ENCODE measurements around the gene GRID2. TPM values are rescaled to one million over a fixed set of nuclear protein-coding genes. Genes with fewer than 3 reads are reported as not detected.

GRID2 gene
- total RNA-seq, 4 donors from 2014 or later: 0.16 TPM; not detected in 3

GRCh38 chr4:92885632-92886031, 581.9 kb downstream of the GRID2 start:
- intact Hi-C loops (cut with DNase I; ENCODE audit: low total_unique reads) (no loop called here), in situ Hi-C loops (cut with MboI; ENCODE audit: low pct_ligation_motif_present in 1 of 4, low pct_unique_long_range_greater_than_20kb in 1 of 4, low sequenced_read_pairs in 3 of 4) (no loop called here)
- Histone ChIP-seq H3K36me3 (no peaks in the 10 kb centered on the region), H3K27ac (no peak overlapping the region), H3K9me3 (no peaks in the 10 kb centered on the region), H3K27me3 (no peaks in the 10 kb centered on the region), H3K4me1 (no peaks in the 10 kb centered on the region), H3K4me3 (no peak overlapping the region)
- no peak for TF ChIP-seq EP300 (IDR thresholded peaks at IDR 0.05; ENCODE audit: low read depth)
- TF ChIP-seq POLR2A (IDR thresholded peaks at IDR 0.05): no peak
- no peak for DNase-seq
- 36 to 40% methylated on average over 1 of the region's 1 CpG for WGBS, 2 donors (ENCODE audit: low coverage in 1 of 2)

GRCh38 chr4:92952426-92952825, 648.7 kb downstream of the GRID2 start:
- Histone ChIP-seq H3K36me3 (no peaks in the 10 kb centered on the region), H3K27ac (no peak overlapping the region), H3K9me3 (no peaks in the 10 kb centered on the region), H3K4me1 (no peaks in the 10 kb centered on the region), H3K27me3 (no peaks in the 10 kb centered on the region), H3K4me3 (no peak overlapping the region)
- 78 to 83% methylated on average over 2 of the region's 2 CpGs for WGBS, 2 donors (ENCODE audit: low coverage in 1 of 2)
- no peak for DNase-seq
- intact Hi-C loops (cut with DNase I; ENCODE audit: low total_unique reads): no loop called here
- in situ Hi-C loops (cut with MboI; ENCODE audit: low pct_ligation_motif_present in 1 of 4, low pct_unique_long_range_greater_than_20kb in 1 of 4, low sequenced_read_pairs in 3 of 4): no loop called here
- TF ChIP-seq POLR2AphosphoS5 (IDR thresholded peaks at IDR 0.05): no peak
- no peak for TF ChIP-seq CTCF (IDR thresholded peaks at IDR 0.05)
- TF ChIP-seq POLR2A (IDR thresholded peaks at IDR 0.05): no peak

GRCh38 chr4:92952897-92953296, 649.1 kb downstream of the GRID2 start:
- H3K4me1 ChIP-seq: no peaks in the 10 kb centered on the region
- intact Hi-C loops (cut with DNase I; ENCODE audit: low total_unique reads): no loop called here
- no peaks in the 10 kb centered on the region for H3K27me3 ChIP-seq
- H3K4me3 ChIP-seq: no peak overlapping the region
- in situ Hi-C loops (cut with MboI; ENCODE audit: low pct_ligation_motif_present in 1 of 4, low pct_unique_long_range_greater_than_20kb in 1 of 4, low sequenced_read_pairs in 3 of 4): no loop called here
- TF ChIP-seq EP300 (IDR thresholded peaks at IDR 0.05; ENCODE audit: low read depth) (no peak), POLR2A (IDR thresholded peaks at IDR 0.05) (no peak), POLR2AphosphoS5 (IDR thresholded peaks at IDR 0.05) (no peak), CTCF (IDR thresholded peaks at IDR 0.05) (no peak)
- DNase-seq: no peak
- no peaks in the 10 kb centered on the region for H3K9me3 ChIP-seq
- H3K36me3 ChIP-seq: no peaks in the 10 kb centered on the region
- WGBS, 2 donors (ENCODE audit: low coverage in 1 of 2): 78 to 84% methylated on average over 3 of the region's 3 CpGs
- H3K27ac ChIP-seq: no peak overlapping the region

GRCh38 chr4:92953462-92953861, 649.7 kb downstream of the GRID2 start:
- DNase-seq: no peak
- TF ChIP-seq CTCF (IDR thresholded peaks at IDR 0.05): no peak
- TF ChIP-seq EP300 (IDR thresholded peaks at IDR 0.05; ENCODE audit: low read depth): no peak
- no peak for TF ChIP-seq POLR2AphosphoS5 (IDR thresholded peaks at IDR 0.05)
- TF ChIP-seq POLR2A (IDR thresholded peaks at IDR 0.05): no peak
- intact Hi-C loops (cut with DNase I; ENCODE audit: low total_unique reads): no loop called here
- Histone ChIP-seq H3K9me3 (no peaks in the 10 kb centered on the region), H3K27me3 (no peaks in the 10 kb centered on the region), H3K4me3 (no peak overlapping the region), H3K36me3 (no peaks in the 10 kb centered on the region), H3K4me1 (no peaks in the 10 kb centered on the region), H3K27ac (no peak overlapping the region)
- 80% methylated on average over 3 of the region's 3 CpGs for WGBS, 2 donors (ENCODE audit: low coverage in 1 of 2)
- in situ Hi-C loops (cut with MboI; ENCODE audit: low pct_ligation_motif_present in 1 of 4, low pct_unique_long_range_greater_than_20kb in 1 of 4, low sequenced_read_pairs in 3 of 4): no loop called here

- no peaks in the 10 kb centered on the region for H3K36me3 ChIP-seq
- in situ Hi-C loops (cut with MboI; ENCODE audit: low pct_ligation_motif_present in 1 of 4, low pct_unique_long_range_greater_than_20kb in 1 of 4, low sequenced_read_pairs in 3 of 4): no loop called here
- DNase-seq: no peak
- H3K4me3 ChIP-seq: no peak overlapping the region
- H3K27me3 ChIP-seq: no peaks in the 10 kb centered on the region
- no peaks in the 10 kb centered on the region for H3K4me1 ChIP-seq
- TF ChIP-seq CTCF (IDR thresholded peaks at IDR 0.05) (no peak), POLR2A (IDR thresholded peaks at IDR 0.05) (no peak), POLR2AphosphoS5 (IDR thresholded peaks at IDR 0.05) (no peak), EP300 (IDR thresholded peaks at IDR 0.05; ENCODE audit: low read depth) (no peak)
- no peak overlapping the region for H3K27ac ChIP-seq
- intact Hi-C loops (cut with DNase I; ENCODE audit: low total_unique reads): no loop called here
- 87 to 97% methylated on average over 2 of the region's 2 CpGs for WGBS, 2 donors (ENCODE audit: low coverage in 1 of 2)
- H3K9me3 ChIP-seq: no peaks in the 10 kb centered on the region
These were observed 658.1 kb downstream of the GRID2 start for GRCh38 chr4:92961881-92962280.

All from transverse colon (tissue), 4 donors.